Neural progenitor cell (in vitro differentiated cells): Measurements from ENCODE around the gene CAPN14.

Experiments used
- CTCF ChIP-seq: fragments of 200-600 bp; sonication (generic); IDR thresholded peaks from 2 replicates; pipeline ENCODE4 v1.5.1; 2017; ENCODE audit warnings: antibody characterized with exemption, mild to moderate bottlenecking
- EZH2 ChIP-seq: fragments of 200-600 bp; sonication (generic); IDR thresholded peaks from 2 replicates; pipeline ENCODE4 v1.6.1; 2017; ENCODE audit warnings: antibody characterized with exemption, mild to moderate bottlenecking, moderate library complexity

- TF ChIP-seq CTCF, result no peak
- no peak for TF ChIP-seq EZH2
Measured at GRCh38 chr2:31223749-31224148, 6.4 kb upstream of the CAPN14 start.
